H1 (cell line): ENCODE measurements around the gene DOK7. TPM values are rescaled to one million over a fixed set of nuclear protein-coding genes. Genes with fewer than 3 reads are reported as not detected.

ENCODE experiments used
- CTCF ChIA-PET: fragments of 300-600 bp; sonication (Branson Sonifier 250); formaldehyde crosslinking; loops from one replicate; lab custom pipeline; 2021; ENCODE audit not compliant: partially characterized antibody; lab: Charles Lee
- POLR2A ChIA-PET: fragments of 300-600 bp; sonication (Branson Sonifier 250); formaldehyde crosslinking; loops from one replicate; lab custom pipeline; 2021; ENCODE audit warnings: inconsistent platforms; ENCODE audit not compliant: partially characterized antibody; lab: Charles Lee
- DNase-seq, 2 experiments: peaks; one replicate each; pipeline versions ENCODE4 v3.0.0 to v3.0.0-alpha.2; 2010 to 2022; ENCODE audit warnings: low spot score in 2 of 2, low read depth in 1 of 2, mixed read lengths in 1 of 2
- FAIRE-seq: peaks from 2 replicates; lab custom pipeline; 2011; peaks lifted over from hg19 to GRCh38; lab: Jason Lieb, UNC
- H2AFZ ChIP-seq: 2 replicates; pipeline ENCODE4 v1.8.1; 2012; ENCODE audit warnings: low read length, inconsistent platforms
- H2AK5ac ChIP-seq: 2 replicates; pipeline ENCODE4 v1.6.1; 2013; ENCODE audit warnings: low read depth, low read length
- H2BK120ac ChIP-seq: replicated peaks from 2 replicates; pipeline ENCODE3; 2013; ENCODE audit warnings: low read depth, low read length, inconsistent platforms
- H2BK12ac ChIP-seq: 2 replicates; pipeline ENCODE4 v1.6.1; 2013; ENCODE audit warnings: low read depth, low read length
- H2BK15ac ChIP-seq: 2 replicates; pipeline ENCODE4 v1.6.1; 2013; ENCODE audit warnings: low read length
- H2BK20ac ChIP-seq: 2 replicates; pipeline ENCODE4 v1.6.1; 2013; ENCODE audit warnings: low read length
- H2BK5ac ChIP-seq: 2 replicates; pipeline ENCODE4 v1.6.1; 2013; ENCODE audit warnings: low read depth, low read length
- H3K14ac ChIP-seq: 2 replicates; pipeline ENCODE4 v1.6.1; 2013; ENCODE audit warnings: inconsistent platforms; ENCODE audit not compliant: insufficient read length
- H3K18ac ChIP-seq: 2 replicates; pipeline ENCODE4 v1.6.1; 2013; ENCODE audit warnings: low read length; ENCODE audit errors: extremely low read depth
- H3K23ac ChIP-seq: 2 replicates; pipeline ENCODE4 v1.6.1; 2013; ENCODE audit warnings: inconsistent platforms; ENCODE audit not compliant: insufficient read length
- H3K23me2 ChIP-seq: 2 replicates; pipeline ENCODE4 v1.6.1; 2013; ENCODE audit warnings: low read depth, low read length
- H3K27ac ChIP-seq: 2 replicates; pipeline ENCODE4 v1.6.1; 2011; ENCODE audit warnings: low read depth, low read length, inconsistent platforms
- H3K27me3 ChIP-seq, 4 experiments: replicated peaks in 1 of 4; 1 replicate in 1 of 4; 2 replicates in 3 of 4; pipeline versions ENCODE4 v1.6.1 to v1.8.1; 2011 to 2013; ENCODE audit warnings: low read length in 3 of 4, mild to moderate bottlenecking in 3 of 4, inconsistent platforms in 2 of 4, mixed read lengths in 2 of 4, moderate library complexity in 1 of 4; ENCODE audit not compliant: control insufficient read depth in 3 of 4, insufficient read depth in 3 of 4; ENCODE audit errors: extremely low read depth in 1 of 4
- H3K36me3 ChIP-seq, 4 experiments: 2 replicates each; pipeline versions ENCODE4 v1.6.1 to v1.8.1; 2011 to 2013; ENCODE audit warnings: mild to moderate bottlenecking in 4 of 4, low read length in 3 of 4, moderate library complexity in 2 of 4, control low read depth in 1 of 4, inconsistent platforms in 1 of 4; ENCODE audit not compliant: insufficient read depth in 4 of 4, control insufficient read depth in 2 of 4
- H3K4ac ChIP-seq: replicated peaks from 2 replicates; pipeline ENCODE3; 2013; ENCODE audit warnings: low read length, low read depth, mixed read lengths, inconsistent platforms; ENCODE audit not compliant: insufficient read length
- H3K4me1 ChIP-seq, 4 experiments: replicated peaks in 1 of 4; 1 replicate in 1 of 4; 2 replicates in 3 of 4; pipeline versions ENCODE4 v1.6.1 to v1.8.1; 2011 to 2013; ENCODE audit warnings: low read length in 3 of 4, inconsistent platforms in 2 of 4, mixed read lengths in 1 of 4; ENCODE audit not compliant: insufficient read depth in 4 of 4, control insufficient read depth in 3 of 4
- H3K4me2 ChIP-seq, 2 experiments: 2 replicates each; pipeline versions ENCODE4 v1.6.1 to v1.8.1; 2011 to 2013; ENCODE audit warnings: low read depth in 2 of 2, low read length in 2 of 2, control low read depth in 1 of 2, inconsistent platforms in 1 of 2, mild to moderate bottlenecking in 1 of 2; ENCODE audit not compliant: insufficient read depth in 1 of 2
- H3K4me3 ChIP-seq, 4 experiments: fragments of 200-600, 300-600 bp in 1 of 4; sonication (generic), shearing (Covaris generic), sonication (Bioruptor Twin) in 1 of 4; 2 replicates each; pipeline versions ENCODE4 v1.5.1 to v1.8.1; 2011 to 2016; ENCODE audit warnings: low read length in 4 of 4, low read depth in 3 of 4, control low read depth in 2 of 4, inconsistent platforms in 2 of 4, mild to moderate bottlenecking in 2 of 4, mixed read lengths in 1 of 4, moderate library complexity in 1 of 4; ENCODE audit not compliant: insufficient read depth in 2 of 4; ENCODE audit errors: extremely low read depth in 1 of 4
- H3K56ac ChIP-seq: replicated peaks from 2 replicates; pipeline ENCODE3; 2013; ENCODE audit warnings: low read depth, mild to moderate bottlenecking, mixed read lengths, low read length, inconsistent platforms; ENCODE audit not compliant: insufficient read length
- H3K79me1 ChIP-seq: 2 replicates; pipeline ENCODE4 v1.6.1; 2013; ENCODE audit warnings: low read depth, low read length, control low read depth
- H3K79me2 ChIP-seq, 2 experiments: 2 replicates each; pipeline versions ENCODE4 v1.6.1 to v1.8.1; 2012 to 2013; ENCODE audit warnings: low read length in 2 of 2, mild to moderate bottlenecking in 2 of 2, inconsistent platforms in 1 of 2; ENCODE audit not compliant: insufficient read depth in 2 of 2, control insufficient read depth in 1 of 2
- H3K9ac ChIP-seq, 4 experiments: replicated peaks in 1 of 4; 1 replicate in 1 of 4; 2 replicates in 3 of 4; pipeline versions ENCODE4 v1.6.1 to v1.8.1; 2011 to 2013; ENCODE audit warnings: low read depth in 3 of 4, low read length in 3 of 4, control low read depth in 2 of 4, mild to moderate bottlenecking in 2 of 4, moderate library complexity in 2 of 4, inconsistent platforms in 1 of 4; ENCODE audit errors: extremely low read depth in 1 of 4
- H3K9me3 ChIP-seq, 2 experiments: 2 replicates each; pipeline versions ENCODE4 v1.6.1 to v1.8.1; 2012 to 2013; ENCODE audit warnings: mild to moderate bottlenecking in 2 of 2, moderate library complexity in 2 of 2, control low read depth in 1 of 2, inconsistent platforms in 1 of 2, low read depth in 1 of 2, low read length in 1 of 2, mixed read lengths in 1 of 2; ENCODE audit not compliant: insufficient read depth in 2 of 2
- H4K20me1 ChIP-seq, 2 experiments: replicated peaks in 1 of 2; 2 replicates each; pipeline versions ENCODE3 to v1.8.1; 2011 to 2013; ENCODE audit warnings: inconsistent platforms in 2 of 2, low read length in 2 of 2, mild to moderate bottlenecking in 1 of 2; ENCODE audit not compliant: insufficient read depth in 2 of 2, control insufficient read depth in 1 of 2
- H4K5ac ChIP-seq: 2 replicates; pipeline ENCODE4 v1.6.1; 2013; ENCODE audit warnings: low read length, low read depth, mixed read lengths, inconsistent platforms; ENCODE audit not compliant: insufficient read length
- H4K8ac ChIP-seq: 2 replicates; pipeline ENCODE4 v1.8.0; 2013; ENCODE audit warnings: mild to moderate bottlenecking, moderate library complexity, low read length, inconsistent platforms; ENCODE audit not compliant: insufficient read depth; ENCODE audit errors: extremely low read depth
- H4K91ac ChIP-seq: replicated peaks from 2 replicates; pipeline ENCODE3; 2013; ENCODE audit warnings: low read length, mixed read lengths, inconsistent platforms; ENCODE audit not compliant: insufficient read length
- BCL11A ChIP-seq, 2 experiments: IDR thresholded peaks; one replicate each; pipeline ENCODE4 v1.6.1; 2011; ENCODE audit warnings: low read depth in 2 of 2, low read length in 2 of 2, mild to moderate bottlenecking in 2 of 2
- CBX8 ChIP-seq: fragments of 300-800, 300-1000 bp; sonication (generic); IDR thresholded peaks from 2 replicates; pipeline ENCODE4 v1.7.1; 2016; ENCODE audit warnings: low read depth, low read length, borderline replicate concordance
- CHD2 ChIP-seq: IDR thresholded peaks from 2 replicates; pipeline ENCODE4 v1.6.1; 2012; ENCODE audit warnings: low read length, improper control_type of control experiment
- EZH2 ChIP-seq: fragments of 200-600 bp; sonication (generic); IDR thresholded peaks from 2 replicates; pipeline ENCODE4 v1.7.1; 2012; ENCODE audit warnings: low read depth, mild to moderate bottlenecking, moderate library complexity, low read length, inconsistent platforms; ENCODE audit not compliant: severe bottlenecking
- GTF2F1 ChIP-seq: IDR thresholded peaks from 2 replicates; pipeline ENCODE4 v1.6.1; 2012; ENCODE audit warnings: low read depth, low read length, improper control_type of control experiment, borderline replicate concordance
- HDAC6 ChIP-seq: IDR thresholded peaks from one replicate; pipeline ENCODE4 v1.7.1; 2012; ENCODE audit warnings: low read depth, mild to moderate bottlenecking, inconsistent platforms, low read length, moderate library complexity
- PHF8 ChIP-seq: fragments of 200-600 bp; sonication (generic); conservative IDR thresholded peaks from 2 replicates; pipeline ENCODE4 v1.7.1; 2012; ENCODE audit warnings: low read depth, mild to moderate bottlenecking, inconsistent platforms, low read length, moderate library complexity
- POU5F1 ChIP-seq: IDR thresholded peaks from 2 replicates; pipeline ENCODE4 v1.6.1; 2011; ENCODE audit warnings: low read depth, mild to moderate bottlenecking, low read length, moderate library complexity
- RFX5 ChIP-seq: IDR thresholded peaks from 2 replicates; pipeline ENCODE4 v1.6.1; 2011; ENCODE audit warnings: low read depth, low read length, improper control_type of control experiment, borderline replicate concordance
- WGBS, 2 experiments: shearing (Covaris generic) in 1 of 2; methylation state at CpG; one replicate each; pipeline versions ENCODE4 v1.1.6 to v1.1.7; 2013 to 2015; ENCODE audit warnings: low lambda C conversion rate in 2 of 2, mixed read lengths in 2 of 2, inconsistent platforms in 1 of 2, low coverage in 1 of 2, missing lambda C conversion rate in 1 of 2; ENCODE audit not compliant: insufficient replicate concordance in 2 of 2, insufficient coverage in 1 of 2, insufficient read length in 1 of 2; ENCODE audit errors: extremely low coverage in 1 of 2, missing lambda C conversion rate in 1 of 2; 5-methylcytosine and 5-hydroxymethylcytosine counted together
- polyA plus RNA-seq, 7 experiments: library from polyadenylated mRNA; depleted of rRNA in 3 of 7; stranded (reverse) in 5 of 7; unstranded in 2 of 7; fragments of >200 nt in 5 of 7; fragments of 200-250 nt in 2 of 7; gene quantifications; 1 replicate in 5 of 7; 2 replicates in 1 of 7; 4 replicates in 1 of 7; pipeline versions ENCODE4 v1.2.1 to v1.2.3, GENCODE V29; 2011 to 2013; ENCODE audit warnings: missing spikeins in 2 of 7, mixed read lengths in 2 of 7
- total RNA-seq: library from RNA; stranded (reverse); fragmentation: NEBNext Ultra II Directional; extraction: Animal tissue kit (Norgen Biotek cat#: 25700); gene quantifications from 2 replicates; pipeline ENCODE4 v1.2.1, GENCODE V29; 2021
- TF ChIP-seq, protein P1 (sequence below): IDR thresholded peaks from 2 replicates; pipeline ENCODE4 v1.6.1; 2012; ENCODE audit warnings: inconsistent platforms

The DOK7 gene
- total and polyA plus RNA-seq, 2 of the 8 experiments (the other 6 are each of a cell fraction or from before 2014, with no cell fraction given), result 0.32 TPM; not detected in 1

DNA sequence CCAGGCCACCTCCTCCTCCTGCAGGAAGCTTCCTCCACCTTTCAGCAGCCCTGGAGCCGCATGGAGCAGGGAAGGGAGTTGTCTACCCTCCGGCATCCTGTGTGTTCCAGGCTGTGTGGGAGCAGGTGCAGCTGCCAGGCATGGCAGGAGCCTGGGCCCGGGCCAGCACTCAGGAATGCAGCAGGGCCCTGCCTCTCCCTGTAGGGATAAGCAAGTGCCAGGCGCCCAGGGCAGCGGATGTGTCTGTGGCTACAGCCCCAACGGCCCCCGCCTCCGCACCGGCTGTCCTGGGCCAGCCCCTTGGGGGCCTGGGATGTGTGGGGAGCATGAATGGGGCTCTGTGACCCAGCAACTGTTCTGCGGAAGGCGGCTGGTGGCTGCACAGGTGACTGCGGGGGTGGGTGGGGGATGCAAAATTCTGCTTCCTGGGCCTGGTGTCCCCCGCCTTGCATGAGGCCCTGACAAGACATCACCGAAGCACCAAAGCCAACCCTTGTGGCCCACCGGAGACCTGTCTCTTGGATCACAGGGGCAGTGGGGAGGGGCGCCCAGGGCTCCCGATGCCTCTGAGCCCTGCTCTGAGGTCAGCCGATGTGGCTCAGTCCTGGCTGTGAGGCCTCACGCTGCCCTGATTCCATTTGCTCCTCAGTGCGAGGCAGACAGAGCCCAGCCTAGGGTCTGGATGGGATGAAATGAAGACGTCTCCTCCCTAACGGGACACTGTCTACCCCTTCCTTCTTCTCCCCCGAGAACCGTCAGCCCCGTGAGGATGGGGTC is 1.4 kb upstream of the DOK7 start:
- Histone ChIP-seq H2BK15ac (no peak overlapping the region), H2BK20ac (no peak overlapping the region), H4K91ac (no peak overlapping the region), H3K18ac (no peak overlapping the region), H3K79me2 (no peaks in the 10 kb centered on the region), H3K23ac (no peak overlapping the region), H3K4me1 (peaks cover 0 to 6% (median 0%) of the 10 kb centered on the region in 4 experiments; a peak in 1 of 7 replicates), H3K14ac (no peak overlapping the region), H3K36me3 (no peaks in the 10 kb centered on the region), H3K4ac (no peak overlapping the region), H3K27ac (no peak overlapping the region), H3K23me2 (no peaks in the 10 kb centered on the region; the same call in 1 of the 2 replicates), H3K56ac (no peak overlapping the region), H2BK12ac (no peak overlapping the region), H4K5ac (no peak overlapping the region), H3K4me3 (no peak overlapping the region), H4K8ac (no peak overlapping the region), H2BK120ac (no peak overlapping the region), H3K9ac (no peak overlapping the region), H3K79me1 (no peaks in the 10 kb centered on the region), H4K20me1 (peaks cover 2 to 4% of the 10 kb centered on the region in 2 experiments), H2AFZ (no peak overlapping the region), H3K9me3 (no peaks in the 10 kb centered on the region), H3K27me3 (peaks cover 5 to 66% (median 39%) of the 10 kb centered on the region in 4 experiments), H2BK5ac (no peak overlapping the region), H3K4me2 (no peak overlapping the region), H2AK5ac (no peak overlapping the region)
- POLR2A ChIA-PET, result interaction anchor here (0.7 kb wide), 1 partner anchor 10 kb away, joined by 3 read pairs; no protein-coding TSS in a partner anchor
- no peak for TF ChIP-seq PHF8
- TF ChIP-seq, protein P1, sequence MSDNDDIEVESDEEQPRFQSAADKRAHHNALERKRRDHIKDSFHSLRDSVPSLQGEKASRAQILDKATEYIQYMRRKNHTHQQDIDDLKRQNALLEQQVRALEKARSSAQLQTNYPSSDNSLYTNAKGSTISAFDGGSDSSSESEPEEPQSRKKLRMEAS, result no peak
- TF ChIP-seq POU5F1, result no peak
- TF ChIP-seq BCL11A (IDR thresholded peaks at IDR 0.05; ENCODE audit: low read depth in 2 of 2, low read length in 2 of 2), result no peak
- no peak for TF ChIP-seq RFX5
- no peak for TF ChIP-seq GTF2F1
- TF ChIP-seq CBX8, result no peak
- TF ChIP-seq EZH2, result no peak
- TF ChIP-seq CHD2, result no peak
- no peak for TF ChIP-seq HDAC6
- DNase-seq (no peak), FAIRE-seq (no peak)
- WGBS, 2 experiments, result 86% methylated on average over 20 of the region's 25 CpGs; no CpG with 5 or more reads in 1 of the 2 experiments
- CTCF ChIA-PET, result interaction anchor here (1.0 to 3.0 kb wide), 6 partner anchors 10 to 143 kb away, joined by 3 to 10 read pairs (median 6); no protein-coding TSS in a partner anchor
